Stimulated activated naive B cell treated with anti-CD40 and anti-IgM and Interleukin-4, amounts not matched to agents 10 μg/mL and 1 μg/mL and 100 μg/mL, for 72 hours (primary cell): ENCODE data around the gene DLX2.

Source experiments
- ATAC-seq, 2 donors: fragments of 150-1000 bp; cut with Tn5 transposase; replicated peaks; 2 replicates each; pipeline ENCODE4 v1.10.0; 2021; ENCODE audit warnings: moderate library complexity in 1 of 2
- DNase-seq: peaks from one replicate; pipeline ENCODE4 v3.0.0; 2021
- H3K27ac Mint-ChIP-seq: one replicate; pipeline ENCODE4 v1.8.0; 2022; ENCODE audit warnings: mild to moderate bottlenecking, mixed read lengths
- H3K27me3 Mint-ChIP-seq, 2 donors: one replicate each; pipeline ENCODE4 v1.8.0; 2022; ENCODE audit warnings: mixed read lengths in 2 of 2
- H3K36me3 Mint-ChIP-seq, 2 donors: one replicate each; pipeline ENCODE4 v1.8.0; 2022; ENCODE audit warnings: mixed read lengths in 2 of 2, mild to moderate bottlenecking in 1 of 2
- H3K4me1 Mint-ChIP-seq, 2 donors: one replicate each; pipeline ENCODE4 v1.8.0; 2022; ENCODE audit warnings: mixed read lengths in 2 of 2, mild to moderate bottlenecking in 1 of 2
- H3K4me3 Mint-ChIP-seq, 2 donors: one replicate each; pipeline ENCODE4 v1.8.0; 2022; ENCODE audit warnings: mild to moderate bottlenecking in 2 of 2, mixed read lengths in 2 of 2, moderate library complexity in 1 of 2
- H3K9me3 Mint-ChIP-seq, 2 donors: one replicate each; pipeline ENCODE4 v1.8.0; 2022; ENCODE audit warnings: mixed read lengths in 2 of 2, mild to moderate bottlenecking in 1 of 2

The DLX2 gene

DNA sequence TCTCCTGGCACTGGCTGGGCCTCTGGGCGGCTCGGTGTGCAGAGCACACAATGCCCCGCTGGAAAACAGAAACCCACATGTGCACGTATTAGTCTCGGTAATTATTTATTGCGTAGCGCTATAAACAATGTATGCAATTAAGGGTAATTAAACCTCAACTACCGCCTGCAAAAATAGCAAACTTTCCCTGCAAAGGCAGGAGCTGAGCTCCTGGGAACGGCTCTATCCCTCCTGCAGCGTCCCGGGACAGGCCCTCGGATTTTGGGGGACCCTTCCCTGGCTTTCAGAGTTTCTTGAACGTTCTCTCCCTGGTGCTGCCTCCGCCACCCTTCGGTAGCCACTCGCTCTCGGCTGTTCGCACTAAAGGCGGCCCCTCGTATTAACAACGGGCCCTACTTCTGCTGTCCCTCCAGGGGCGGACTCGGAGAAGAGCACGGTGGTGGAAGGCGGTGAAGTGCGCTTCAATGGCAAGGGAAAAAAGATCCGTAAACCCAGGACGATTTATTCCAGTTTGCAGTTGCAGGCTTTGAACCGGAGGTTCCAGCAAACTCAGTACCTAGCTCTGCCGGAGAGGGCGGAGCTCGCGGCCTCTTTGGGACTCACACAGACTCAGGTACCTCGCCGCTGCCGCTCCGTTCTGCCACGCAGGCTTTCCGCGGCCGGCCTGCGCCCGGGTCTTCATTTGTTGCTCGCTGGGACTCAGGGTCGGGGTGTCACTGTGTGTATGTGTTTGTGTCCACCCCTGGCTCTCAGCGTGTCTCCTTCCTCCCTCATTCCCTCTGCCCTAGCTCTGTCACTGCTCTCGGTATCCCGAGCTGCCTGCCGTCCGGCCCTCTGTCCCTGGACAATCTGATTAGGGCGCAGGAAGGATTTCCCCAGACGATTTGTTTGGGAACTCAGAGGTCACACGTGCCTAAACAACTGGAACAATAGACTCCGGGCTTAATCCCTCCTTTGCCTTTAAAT, 16.2 kb downstream of the DLX2 start:
- H3K9me3 Mint-ChIP-seq, result peaks cover 4 to 9% of the 10 kb centered on the region in 2 donors
- ATAC-seq, result no peak

DNA sequence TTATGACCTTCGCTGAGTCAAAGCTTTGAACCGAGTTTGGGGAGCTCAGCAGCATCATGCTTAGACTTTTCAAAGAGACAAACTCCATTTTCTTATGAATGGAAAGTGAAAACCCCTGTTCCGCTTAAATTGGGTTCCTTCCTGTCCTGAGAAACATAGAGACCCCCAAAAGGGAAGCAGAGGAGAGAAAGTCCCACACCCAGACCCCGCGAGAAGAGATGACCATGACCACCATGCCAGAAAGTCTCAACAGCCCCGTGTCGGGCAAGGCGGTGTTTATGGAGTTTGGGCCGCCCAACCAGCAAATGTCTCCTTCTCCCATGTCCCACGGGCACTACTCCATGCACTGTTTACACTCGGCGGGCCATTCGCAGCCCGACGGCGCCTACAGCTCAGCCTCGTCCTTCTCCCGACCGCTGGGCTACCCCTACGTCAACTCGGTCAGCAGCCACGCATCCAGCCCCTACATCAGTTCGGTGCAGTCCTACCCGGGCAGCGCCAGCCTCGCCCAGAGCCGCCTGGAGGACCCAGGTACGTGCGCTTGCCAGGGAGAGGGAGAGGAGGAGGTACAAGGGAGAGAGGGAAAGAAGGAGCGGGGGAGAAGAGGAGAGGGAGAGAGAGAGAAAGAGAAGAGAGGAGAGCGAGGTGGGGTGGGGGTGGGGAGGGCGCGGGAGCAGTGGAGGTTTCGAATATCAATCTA, 17.1 kb downstream of the DLX2 start, which contains the start of gene DLX1:
Gene DLX1, plus strand, starts transcription at position 48 of the 700 bp plus-strand sequence. Its CDS starts 171 bp downstream, at position 219.
- peaks cover 33 to 57% of the 10 kb centered on the region in 2 donors for H3K4me1 Mint-ChIP-seq
- peak within 1 kb of the TSS; percentile 78 to 88 for H3K4me3 Mint-ChIP-seq
- peaks cover 12 to 15% of the 10 kb centered on the region in 2 donors for H3K36me3 Mint-ChIP-seq
- peaks cover 4 to 9% of the 10 kb centered on the region in 2 donors for H3K9me3 Mint-ChIP-seq
- ATAC-seq (no peak), DNase-seq (no peak)
- H3K27ac Mint-ChIP-seq, result peak within 1 kb of the TSS; percentile 91
- peaks cover 83 to 85% of the 10 kb centered on the region in 2 donors for H3K27me3 Mint-ChIP-seq

More for the DNA sequence above, 16.2 kb downstream of the DLX2 start:
- peak overlapping the region; percentile 61 to 88 for H3K4me3 Mint-ChIP-seq
- H3K27ac Mint-ChIP-seq, result peak overlapping the region; percentile 92
- no peak for DNase-seq
- peaks cover 10 to 15% of the 10 kb centered on the region in 2 donors for H3K36me3 Mint-ChIP-seq
- peaks cover 31 to 53% of the 10 kb centered on the region in 2 donors for H3K4me1 Mint-ChIP-seq
- peaks cover 78 to 83% of the 10 kb centered on the region in 2 donors for H3K27me3 Mint-ChIP-seq

DNA sequence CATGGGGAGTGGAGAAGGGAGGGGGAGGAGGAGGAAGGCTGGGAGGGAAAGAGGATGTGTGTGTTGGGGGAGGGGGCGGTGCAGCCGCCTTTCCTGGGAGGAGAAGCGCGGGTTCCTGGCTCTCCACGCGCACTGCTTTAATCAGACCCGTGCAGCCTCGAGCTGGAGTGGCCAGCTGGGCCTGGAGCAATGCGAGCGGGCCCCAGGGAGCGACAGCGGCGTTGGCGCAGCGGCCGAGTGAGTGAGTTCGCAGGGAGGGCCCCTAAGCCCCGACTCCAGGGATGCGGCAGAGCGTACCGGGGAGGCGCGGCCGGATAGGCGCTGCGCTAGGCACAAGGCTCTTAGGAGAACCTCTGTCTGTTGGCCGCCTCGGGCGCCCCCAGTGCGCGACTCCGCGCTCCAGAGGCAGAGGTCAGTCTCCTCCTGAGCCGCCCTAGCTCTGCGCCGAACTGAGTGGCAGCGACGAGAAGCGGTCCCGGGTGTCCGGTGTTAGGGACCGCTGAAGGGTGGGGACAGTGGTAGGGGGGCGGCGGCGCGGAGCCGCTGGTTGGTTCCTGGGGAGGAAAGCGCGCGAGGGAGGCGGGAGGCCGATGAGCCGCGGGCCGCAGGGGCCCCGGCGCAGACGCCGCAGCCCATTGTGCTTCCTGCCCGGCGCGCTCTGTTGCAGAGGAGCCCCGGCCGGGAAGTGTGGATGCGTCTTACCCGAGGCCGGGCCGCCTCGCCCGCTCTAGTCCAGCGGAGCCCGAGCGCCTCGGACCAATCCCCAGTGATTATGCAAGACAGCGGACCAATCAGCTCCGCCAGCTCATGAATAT, 17.8 kb downstream of the DLX2 start:
- Mint-ChIP-seq H3K36me3 (peaks cover 12 to 20% of the 10 kb centered on the region in 2 donors), H3K27me3 (peaks cover 83 to 85% of the 10 kb centered on the region in 2 donors), H3K4me3 (peak overlapping the region; percentile 78 to 88), H3K9me3 (peaks cover 8 to 9% of the 10 kb centered on the region in 2 donors), H3K27ac (peak overlapping the region; percentile 91), H3K4me1 (peaks cover 36 to 64% of the 10 kb centered on the region in 2 donors)
- peak; percentile 70 to 71 for ATAC-seq
- DNase-seq, result no peak

DNA sequence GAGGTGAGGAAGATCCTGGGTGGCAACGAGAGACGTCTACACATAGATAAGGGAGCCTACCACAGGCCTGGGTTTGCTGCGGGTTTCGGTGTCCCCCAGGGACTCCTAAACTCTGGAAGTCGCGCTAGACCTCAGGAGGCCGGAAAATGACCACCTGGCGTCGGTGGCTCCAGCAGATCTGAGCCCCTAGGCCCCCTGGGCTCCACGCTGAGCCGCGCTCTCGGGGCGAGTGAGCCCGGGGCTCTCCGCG, 18.4 kb downstream of the DLX2 start:
- DNase-seq, result no peak
- Mint-ChIP-seq H3K4me3 (peak overlapping the region; percentile 78 to 88), H3K9me3 (peaks cover 8 to 9% of the 10 kb centered on the region in 2 donors), H3K4me1 (peaks cover 36 to 66% of the 10 kb centered on the region in 2 donors), H3K36me3 (peaks cover 12 to 25% of the 10 kb centered on the region in 2 donors), H3K27ac (peak overlapping the region; percentile 91), H3K27me3 (peaks cover 85 to 86% of the 10 kb centered on the region in 2 donors)
- ATAC-seq, result peak; percentile 5 to 14

DNA sequence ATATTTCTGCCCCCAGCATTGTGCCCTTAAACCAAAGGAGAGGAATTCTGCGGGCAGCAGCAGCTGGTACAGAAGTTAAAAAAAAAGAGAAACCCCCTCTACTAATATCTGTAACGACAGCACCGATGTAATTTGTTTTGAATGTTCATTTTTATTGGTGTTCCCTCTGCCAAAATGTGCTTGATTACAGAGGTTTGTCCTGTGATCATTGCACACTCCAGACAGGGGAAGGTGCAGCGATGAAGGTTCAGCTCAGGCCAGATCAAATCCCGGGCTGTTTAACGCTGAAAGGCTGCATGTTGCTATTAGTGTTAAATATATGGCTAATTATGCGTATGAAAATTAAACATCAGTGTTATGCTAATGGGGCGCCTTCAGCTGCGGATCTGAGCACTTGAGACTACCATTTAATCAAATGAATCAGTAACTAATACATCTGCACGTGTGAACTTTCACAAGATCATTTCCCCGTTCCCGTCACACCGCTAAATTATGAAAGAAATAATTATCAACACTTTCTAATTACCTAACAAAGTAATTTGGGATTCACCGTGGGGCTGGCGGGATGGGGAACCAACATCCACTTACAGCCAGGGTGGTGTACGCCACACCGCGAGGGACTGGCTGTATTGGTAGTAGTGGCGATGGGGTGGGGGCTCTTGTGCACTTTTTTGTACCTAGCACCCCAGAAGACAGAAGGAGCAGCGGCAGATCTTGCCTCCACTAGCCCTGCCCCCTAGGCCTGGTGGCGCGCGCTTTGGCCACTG, 18.9 kb downstream of the DLX2 start:
- Mint-ChIP-seq H3K4me1 (peaks cover 36 to 66% of the 10 kb centered on the region in 2 donors), H3K9me3 (peaks cover 7 to 8% of the 10 kb centered on the region in 2 donors), H3K27ac (peak overlapping the region; percentile 91), H3K27me3 (peaks cover 86 to 91% of the 10 kb centered on the region in 2 donors), H3K4me3 (peak overlapping the region; percentile 78 to 88), H3K36me3 (peaks cover 15 to 29% of the 10 kb centered on the region in 2 donors)
- no peak for DNase-seq
- no peak for ATAC-seq

DNA sequence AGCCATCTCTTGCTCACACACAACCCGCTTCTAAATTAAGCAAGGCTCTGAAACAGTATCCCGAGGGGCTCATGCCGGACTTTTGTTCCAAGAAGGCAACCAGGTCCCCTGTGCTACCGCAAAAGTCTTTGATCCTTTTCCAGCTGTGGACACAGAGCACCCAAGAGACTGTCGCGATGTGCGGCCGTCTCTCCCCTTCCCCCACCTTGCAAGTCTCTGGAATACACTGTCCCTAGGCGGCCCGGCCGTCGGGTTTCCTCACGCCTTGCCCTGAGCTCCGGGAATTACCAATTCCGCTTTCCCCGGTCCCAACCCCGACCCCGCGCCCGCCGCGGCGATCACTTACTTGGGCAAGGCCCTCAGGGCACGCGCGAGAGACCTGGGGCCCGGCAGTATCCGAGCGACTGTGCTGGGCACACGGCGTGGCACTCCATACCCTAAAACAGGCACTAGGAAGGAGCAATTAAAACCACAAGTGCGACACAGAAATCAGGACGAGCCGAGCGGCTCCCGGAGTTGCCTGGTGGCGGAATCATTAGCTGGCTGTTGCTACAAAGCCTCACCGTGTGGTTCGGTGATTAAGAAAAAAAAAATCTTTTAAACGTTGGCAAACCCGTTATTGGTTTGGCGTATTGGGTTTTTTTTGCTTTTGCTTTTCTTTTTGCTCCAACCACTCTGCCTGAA, 19.6 kb downstream of the DLX2 start:
- H3K27me3 Mint-ChIP-seq, result peaks cover 79 to 91% of the 10 kb centered on the region in 2 donors
- H3K27ac Mint-ChIP-seq, result peak overlapping the region; percentile 91
- peaks cover 10 to 24% of the 10 kb centered on the region in 2 donors for H3K36me3 Mint-ChIP-seq
- no peak overlapping the region for H3K4me3 Mint-ChIP-seq
- ATAC-seq, result no peak
- peaks cover 36 to 62% of the 10 kb centered on the region in 2 donors for H3K4me1 Mint-ChIP-seq
- H3K9me3 Mint-ChIP-seq, result peaks cover under 1 to 4% of the 10 kb centered on the region in 2 donors
- DNase-seq, result no peak

DNA sequence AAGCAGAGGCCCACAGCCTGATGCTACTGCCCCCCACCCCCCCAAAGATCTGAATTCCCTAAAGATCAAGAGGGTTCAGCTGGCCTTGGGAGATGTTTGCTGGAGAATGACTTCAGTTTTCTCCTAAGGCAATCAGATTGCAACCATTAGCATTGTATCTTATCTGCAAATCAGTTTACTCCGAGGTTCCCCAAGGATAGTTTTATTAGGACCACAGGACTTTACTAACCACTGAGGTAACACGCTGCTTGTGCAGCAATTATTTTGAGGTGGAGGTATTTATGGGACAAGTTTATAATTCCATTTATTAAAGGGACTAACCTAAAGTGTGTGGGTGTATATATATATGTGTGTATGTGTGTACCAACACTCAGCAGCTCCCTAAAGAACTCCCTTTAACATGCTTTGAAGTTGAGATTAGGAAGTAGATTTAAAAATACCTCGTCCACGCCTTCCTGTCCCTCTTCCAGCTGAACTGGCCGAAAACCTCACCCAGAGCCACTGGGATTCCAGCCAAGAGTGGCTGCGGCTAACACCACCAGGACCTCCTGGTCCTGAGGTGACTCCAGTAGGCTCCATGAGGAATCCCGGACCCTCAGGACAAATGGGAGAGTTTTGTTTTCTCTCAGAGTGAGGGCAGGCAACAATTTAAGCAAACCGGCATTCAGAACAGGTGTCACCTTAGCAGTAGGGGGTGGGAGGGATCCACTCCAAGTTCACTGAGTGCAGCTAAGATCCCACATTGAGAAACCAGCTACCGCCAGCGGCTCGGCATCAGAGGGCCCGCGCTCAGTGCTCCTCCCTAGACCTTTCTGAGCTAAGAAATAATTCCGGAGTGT, 20.4 kb downstream of the DLX2 start:
- Mint-ChIP-seq H3K4me1 (peaks cover 33 to 55% of the 10 kb centered on the region in 2 donors), H3K9me3 (peaks cover 0 to 4% of the 10 kb centered on the region in 2 donors), H3K27me3 (peaks cover 71 to 86% of the 10 kb centered on the region in 2 donors), H3K27ac (peak overlapping the region; percentile 34), H3K4me3 (no peak overlapping the region), H3K36me3 (peaks cover 8 to 16% of the 10 kb centered on the region in 2 donors)
- ATAC-seq (no peak), DNase-seq (no peak)

DNA sequence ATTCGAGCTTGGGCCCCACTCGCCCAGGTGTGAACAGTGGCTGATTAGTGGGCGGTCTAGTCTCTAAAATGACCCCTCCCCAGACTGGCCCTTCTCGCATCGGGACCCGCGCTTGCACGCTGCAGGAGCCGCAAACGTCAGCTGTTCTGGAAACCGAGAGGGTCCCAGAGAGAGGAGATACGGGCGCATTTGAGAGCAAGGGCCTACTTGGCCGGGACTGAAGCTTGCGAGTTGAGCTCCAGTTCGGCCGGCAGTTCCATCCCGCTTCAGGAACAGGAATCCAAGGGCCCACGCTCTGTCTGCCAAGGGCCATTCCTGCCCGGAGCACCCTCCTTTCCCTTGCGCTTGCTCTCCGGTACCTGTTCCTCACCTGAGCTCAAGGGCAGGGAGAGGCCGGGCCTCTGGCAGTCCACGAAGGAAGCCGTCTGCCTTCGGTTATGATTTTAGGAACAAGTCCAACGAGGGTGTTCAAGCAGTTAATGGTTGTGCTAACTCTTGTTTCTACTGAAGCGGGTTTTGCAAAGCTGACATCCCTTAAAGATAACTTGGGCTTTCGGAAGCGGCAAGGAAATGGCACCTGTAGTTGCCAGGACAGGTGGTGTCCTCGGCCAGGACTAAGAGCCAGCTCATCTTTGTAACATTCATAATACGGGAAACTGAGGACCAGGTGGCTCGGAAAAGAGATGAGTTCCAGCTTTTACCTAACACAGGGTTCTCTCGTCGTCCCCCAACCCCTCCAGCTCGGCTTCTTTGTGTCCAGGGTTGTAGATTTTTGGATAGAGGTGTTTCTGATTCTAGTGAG, 21.3 kb downstream of the DLX2 start:
- H3K9me3 Mint-ChIP-seq, result peaks cover 0 to 4% of the 10 kb centered on the region in 2 donors
- no peak overlapping the region for H3K4me3 Mint-ChIP-seq
- H3K4me1 Mint-ChIP-seq, result peaks cover 29 to 46% of the 10 kb centered on the region in 2 donors
- peaks cover 62 to 77% of the 10 kb centered on the region in 2 donors for H3K27me3 Mint-ChIP-seq
- peaks cover 8 to 14% of the 10 kb centered on the region in 2 donors for H3K36me3 Mint-ChIP-seq
- no peak for DNase-seq
- peak overlapping the region; percentile 37 for H3K27ac Mint-ChIP-seq
- ATAC-seq, result no peak

DNA sequence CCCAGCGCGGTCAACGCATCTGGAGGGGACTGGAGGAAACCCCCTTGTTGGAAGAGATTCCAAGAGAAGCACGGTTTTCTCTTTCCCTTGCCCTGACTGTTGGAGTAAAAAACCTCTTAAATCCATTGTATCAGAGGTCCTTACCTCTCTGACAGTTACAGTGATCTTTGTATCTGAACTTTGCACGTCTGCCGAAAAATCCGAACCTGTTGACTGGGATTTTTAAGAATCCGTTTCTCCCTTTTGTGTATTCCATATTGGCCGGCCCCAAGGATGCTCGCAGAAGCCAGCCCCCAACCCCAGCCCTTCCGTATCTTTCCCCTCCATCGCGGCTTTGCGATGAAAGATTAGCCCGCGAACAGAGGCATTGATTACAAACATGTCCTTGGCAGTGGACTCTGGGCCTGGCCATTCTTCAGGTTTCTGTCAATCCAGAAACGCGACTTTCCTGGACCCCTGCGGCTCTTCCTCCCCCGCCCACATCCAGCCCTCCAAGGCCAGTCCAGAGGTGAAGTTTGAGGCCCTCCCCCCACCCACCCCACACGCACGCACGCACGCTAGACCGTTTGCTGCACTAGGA, 22.0 kb downstream of the DLX2 start:
- peaks cover 26 to 41% of the 10 kb centered on the region in 2 donors for H3K4me1 Mint-ChIP-seq
- peaks cover 55 to 73% of the 10 kb centered on the region in 2 donors for H3K27me3 Mint-ChIP-seq
- peaks cover 7 to 17% of the 10 kb centered on the region in 2 donors for H3K36me3 Mint-ChIP-seq
- no peak for ATAC-seq
- H3K27ac Mint-ChIP-seq, result peak overlapping the region; percentile 81
- DNase-seq, result no peak
- peak overlapping the region; percentile 11 to 50 for H3K4me3 Mint-ChIP-seq
- peaks cover 0 to 4% of the 10 kb centered on the region in 2 donors for H3K9me3 Mint-ChIP-seq

DNA sequence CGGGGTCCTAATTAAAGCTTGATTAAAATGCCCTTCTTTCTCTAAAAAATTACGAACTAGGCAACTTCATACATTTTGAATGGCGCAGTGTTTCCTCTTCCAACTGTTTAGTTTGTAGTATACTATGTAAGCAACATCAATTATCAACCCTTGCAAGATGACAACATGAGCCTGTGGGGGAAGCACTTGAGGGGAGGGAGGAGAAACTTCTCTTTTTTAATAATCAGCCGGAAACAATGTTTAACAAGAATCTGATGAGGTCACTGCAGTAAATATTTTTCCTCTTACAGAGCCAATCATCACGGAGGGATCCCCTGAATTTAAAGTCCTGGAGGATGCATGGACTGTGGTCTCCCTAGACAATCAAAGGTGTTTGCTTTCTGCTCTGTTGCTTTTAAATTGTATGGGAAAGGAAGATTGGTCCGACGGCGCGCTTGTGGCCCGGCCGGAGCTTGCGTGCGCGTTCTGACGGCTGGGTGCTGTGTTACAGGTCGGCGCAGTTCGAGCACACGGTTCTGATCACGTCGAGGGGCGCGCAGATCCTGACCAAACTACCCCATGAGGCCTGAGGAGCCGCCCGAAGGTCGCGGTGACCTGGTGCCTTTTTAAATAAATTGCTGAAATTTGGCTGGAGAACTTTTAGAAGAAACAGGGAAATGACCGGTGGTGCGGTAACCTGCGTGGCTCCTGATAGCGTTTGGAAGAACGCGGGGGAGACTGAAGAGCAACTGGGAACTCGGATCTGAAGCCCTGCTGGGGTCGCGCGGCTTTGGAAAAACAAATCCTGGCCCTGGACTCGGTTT, 22.7 kb downstream of the DLX2 start:
- DNase-seq (no peak), ATAC-seq (no peak)
- peaks cover 5 to 20% of the 10 kb centered on the region in 2 donors for H3K36me3 Mint-ChIP-seq
- H3K4me1 Mint-ChIP-seq, result peaks cover 20 to 34% of the 10 kb centered on the region in 2 donors
- H3K27ac Mint-ChIP-seq, result peak overlapping the region; percentile 73
- peaks cover 0 to 4% of the 10 kb centered on the region in 2 donors for H3K9me3 Mint-ChIP-seq
- H3K27me3 Mint-ChIP-seq, result peaks cover 48 to 66% of the 10 kb centered on the region in 2 donors
- peak overlapping the region; percentile 48 to 52 for H3K4me3 Mint-ChIP-seq
